Spinal cord (tissue), 10 donors: Measurements from ENCODE around the gene GRIFIN. TPM values are rescaled to one million over a fixed set of nuclear protein-coding genes. Genes with fewer than 3 reads are reported as not detected.

Source experiments
- DNase-seq, 6 donors: peaks; one replicate each; pipeline versions ENCODE4 v3.0.0 to v3.0.0-alpha.2; 2013 to 2015; ENCODE audit warnings: low spot score in 6 of 6, low read depth in 4 of 6
- H3K27ac ChIP-seq: one replicate; pipeline ENCODE4 v1.5.1; 2013; ENCODE audit warnings: low read depth, low read length, control low read depth
- H3K27me3 ChIP-seq: one replicate; pipeline ENCODE4 v1.6.1; 2013; ENCODE audit warnings: low read length; ENCODE audit not compliant: control insufficient read depth, insufficient read depth
- H3K36me3 ChIP-seq: one replicate; pipeline ENCODE4 v1.6.1; 2013; ENCODE audit warnings: low read length; ENCODE audit not compliant: control insufficient read depth, insufficient read depth
- H3K4me1 ChIP-seq: one replicate; pipeline ENCODE4 v1.6.1; 2013; ENCODE audit warnings: low read length; ENCODE audit not compliant: control insufficient read depth, insufficient read depth
- H3K4me3 ChIP-seq: one replicate; pipeline ENCODE4 v1.5.1; 2013; ENCODE audit warnings: low read depth, low read length, control low read depth
- H3K9me3 ChIP-seq: one replicate; pipeline ENCODE4 v1.6.1; 2013; ENCODE audit warnings: low read length; ENCODE audit not compliant: control insufficient read depth, insufficient read depth
- WGBS: methylation state at CpG from one replicate; pipeline ENCODE4 v1.1.5; 2013; ENCODE audit warnings: missing lambda C conversion rate; ENCODE audit not compliant: insufficient coverage; 5-methylcytosine and 5-hydroxymethylcytosine counted together
- polyA plus RNA-seq, 2 donors: library from polyadenylated mRNA; unstranded; fragments of 120-200 nt; gene quantifications; one replicate each; pipeline ENCODE4 v1.2.1, GENCODE V29; 2013; ENCODE audit not compliant: insufficient read length in 2 of 2
- total RNA-seq, 2 donors: library from RNA; depleted of rRNA in 1 of 2; stranded (reverse); fragments of 120-200 nt in 1 of 2; fragments of >200 nt in 1 of 2; gene quantifications; one replicate each; pipeline versions ENCODE4 v1.2.3 to v1.2.4, GENCODE V29; 2013 to 2014
- donor health status: healthy.

Gene GRIFIN
- total and polyA plus RNA-seq, 4 donors, result 0.41 TPM; not detected in 3

GRCh38 chr7:2432910-2433712 lies 43.1 kb downstream of the GRIFIN start:
- Histone ChIP-seq H3K36me3 (peaks cover 53% of the 10 kb centered on the region), H3K27ac (no peak overlapping the region), H3K27me3 (no peaks in the 10 kb centered on the region), H3K4me3 (no peak overlapping the region), H3K9me3 (peaks cover 3% of the 10 kb centered on the region), H3K4me1 (no peaks in the 10 kb centered on the region)
- WGBS, result 98% methylated on average over 85 of the region's 85 CpGs
- DNase-seq, result no peak

DNA sequence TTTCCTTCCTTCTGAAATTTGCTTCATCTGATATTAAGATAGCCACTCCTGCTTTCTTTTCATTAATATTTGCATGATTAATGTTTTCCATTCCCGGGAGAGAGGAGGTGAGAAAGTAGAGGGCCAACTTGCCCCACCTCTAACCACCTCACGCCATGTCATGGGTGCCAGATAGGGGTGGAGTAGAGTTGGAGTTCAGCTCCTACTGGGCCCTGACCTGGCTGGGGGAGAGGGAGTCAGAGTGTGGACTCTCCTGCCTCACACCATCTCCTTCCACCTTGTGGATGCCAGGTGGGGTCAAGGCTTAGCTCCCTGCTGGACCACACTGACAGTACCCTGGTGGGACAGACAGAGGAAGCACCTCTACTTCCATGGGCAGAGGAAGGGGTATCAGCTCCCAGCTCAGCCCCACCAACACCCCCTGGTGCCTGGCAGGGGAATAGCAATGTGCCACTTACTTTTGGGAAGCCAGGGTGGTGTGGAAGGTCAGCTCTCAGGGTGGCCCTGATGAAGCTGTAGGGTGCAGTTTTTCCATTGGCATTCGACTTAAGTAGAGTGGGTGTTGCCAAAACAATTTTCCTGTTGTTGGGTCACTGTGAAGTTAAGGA lies 44.8 kb downstream of the GRIFIN start:
- no peak overlapping the region for H3K27ac ChIP-seq
- DNase-seq, result no peak
- H3K4me3 ChIP-seq, result no peak overlapping the region
- no CpG with 5 or more reads among the region's 3 CpGs for WGBS
- H3K4me1 ChIP-seq, result no peaks in the 10 kb centered on the region
- peaks cover 37% of the 10 kb centered on the region for H3K36me3 ChIP-seq
- H3K9me3 ChIP-seq, result peaks cover 3% of the 10 kb centered on the region
- no peaks in the 10 kb centered on the region for H3K27me3 ChIP-seq

DNA sequence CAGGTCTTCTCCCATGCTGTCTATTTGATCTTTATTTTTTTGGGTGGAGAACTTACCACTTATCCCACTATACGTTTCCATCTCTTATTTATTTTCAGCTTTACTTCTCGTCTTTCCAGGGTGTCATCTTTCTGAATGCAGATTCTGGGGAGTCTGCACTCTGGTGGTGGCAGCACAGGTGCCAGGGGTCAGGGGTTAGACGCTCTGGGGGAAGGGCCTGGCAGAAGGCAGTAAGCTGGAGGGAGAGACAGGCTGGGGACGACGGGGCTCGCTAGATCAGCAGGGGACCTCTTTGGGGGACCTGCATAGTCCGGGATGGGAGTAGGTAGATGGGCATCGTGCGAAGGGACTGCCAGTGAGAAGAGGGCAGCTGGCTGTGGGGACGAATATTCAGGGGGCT lies 50.4 kb downstream of the GRIFIN start:
- no peaks in the 10 kb centered on the region for H3K4me1 ChIP-seq
- H3K27ac ChIP-seq, result no peak overlapping the region
- no peaks in the 10 kb centered on the region for H3K9me3 ChIP-seq
- no peak for DNase-seq
- WGBS, result 74% methylated on average over 8 of the region's 10 CpGs
- peaks cover 4% of the 10 kb centered on the region for H3K36me3 ChIP-seq
- no peaks in the 10 kb centered on the region for H3K27me3 ChIP-seq
- no peak overlapping the region for H3K4me3 ChIP-seq

Other genes with a start within 250 kb of the GRIFIN start
- 10 to 100 TPM; 29.3 to 44.1 TPM for gene MAD1L1, start 243.5 kb downstream of the GRIFIN start, total RNA-seq
- gene MAD1L1, start 243.5 kb downstream of the GRIFIN start, polyA plus RNA-seq, result 10 to 100 TPM; 30.8 to 40.8 TPM
- 10 to 100 TPM; 14.5 to 33.0 TPM for gene MRM2, start 234.2 kb downstream of the GRIFIN start, total RNA-seq
- gene MRM2, start 234.2 kb downstream of the GRIFIN start, polyA plus RNA-seq, result 10 to 100 TPM; 26.4 to 29.0 TPM
- 10 to 100 TPM; 14.1 to 34.2 TPM for gene NUDT1, start 234.2 kb downstream of the GRIFIN start, total RNA-seq
- 10 to 100 TPM; 32.2 to 38.1 TPM for gene NUDT1, start 234.2 kb downstream of the GRIFIN start, polyA plus RNA-seq
- 10 to 100 TPM; 12.2 to 14.8 TPM for gene SNX8, start 162.0 kb downstream of the GRIFIN start, total RNA-seq
- 10 to 100 TPM; 33.0 to 36.9 TPM for gene SNX8, start 162.0 kb downstream of the GRIFIN start, polyA plus RNA-seq
- gene EIF3B, start 121.6 kb downstream of the GRIFIN start, total RNA-seq, result 100 to 1,000 TPM in 1 of 2 donors, 10 to 100 TPM in 1; 67.9 to 102 TPM
- gene EIF3B, start 121.6 kb downstream of the GRIFIN start, polyA plus RNA-seq, result 10 to 100 TPM; 84.4 to 97.4 TPM
- 10 to 100 TPM in 1 of 2 donors, 1 to 10 TPM in 1; 3.6 to 12.1 TPM for gene CHST12, start 72.8 kb downstream of the GRIFIN start, total RNA-seq
- 10 to 100 TPM; 20.7 to 27.9 TPM for gene CHST12, start 72.8 kb downstream of the GRIFIN start, polyA plus RNA-seq
- 10 to 100 TPM; 16.7 to 24.8 TPM for gene LFNG, start 43.4 kb upstream of the GRIFIN start, total RNA-seq
- 10 to 100 TPM; 45.9 to 47.0 TPM for gene LFNG, start 43.4 kb upstream of the GRIFIN start, polyA plus RNA-seq
- gene BRAT1, start 79.1 kb upstream of the GRIFIN start, total RNA-seq, result 10 to 100 TPM; 18.5 to 32.7 TPM
- gene BRAT1, start 79.1 kb upstream of the GRIFIN start, polyA plus RNA-seq, result 10 to 100 TPM; 42.5 to 49.0 TPM
- gene IQCE, start 82.6 kb upstream of the GRIFIN start, total RNA-seq, result 10 to 100 TPM; 13.5 to 23.9 TPM
- 10 to 100 TPM; 39.6 to 47.1 TPM for gene IQCE, start 82.6 kb upstream of the GRIFIN start, polyA plus RNA-seq
- 10 to 100 TPM; 26.1 to 31.8 TPM for gene TTYH3, start 155.6 kb upstream of the GRIFIN start, total RNA-seq
- gene TTYH3, start 155.6 kb upstream of the GRIFIN start, polyA plus RNA-seq, result 100 to 1,000 TPM; 209 to 218 TPM
- 1 to 10 TPM in 1 of 2 donors, under 1 TPM in 1; 0.83 to 2.3 TPM for gene AMZ1, start 211.8 kb upstream of the GRIFIN start, total RNA-seq
- 1 to 10 TPM; 4.2 to 4.8 TPM for gene AMZ1, start 211.8 kb upstream of the GRIFIN start, polyA plus RNA-seq